GM12873 (cell line): ENCODE measurements around the gene SETBP1.

Experiments
- CTCF ChIP-seq: IDR thresholded peaks from 2 replicates; pipeline ENCODE4 v1.5.1; 2012; ENCODE audit warnings: low read depth, mild to moderate bottlenecking, moderate library complexity, low read length, control low read depth; ENCODE audit not compliant: insufficient read depth; ENCODE audit errors: missing control alignments

The SETBP1 gene

GRCh38 chr18:44774191-44774590 lies 93.5 kb downstream of the SETBP1 start:
- TF ChIP-seq CTCF = no peak

- no peak for TF ChIP-seq CTCF
Measured at GRCh38 chr18:44777457-44778192, 96.9 kb downstream of the SETBP1 start.

- no peak for TF ChIP-seq CTCF
Measured at GRCh38 chr18:44778788-44779187, 98.1 kb downstream of the SETBP1 start.

- TF ChIP-seq CTCF = no peak
Measured at GRCh38 chr18:44779753-44780292, 99.1 kb downstream of the SETBP1 start.

GRCh38 chr18:44781886-44782285 lies 101.2 kb downstream of the SETBP1 start:
- TF ChIP-seq CTCF = no peak

- no peak for TF ChIP-seq CTCF
Measured at GRCh38 chr18:44782617-44783016, 101.9 kb downstream of the SETBP1 start.

- no peak for TF ChIP-seq CTCF
Measured at GRCh38 chr18:44783371-44783770, 102.7 kb downstream of the SETBP1 start.
